GM12801 (cell line): Measurements from ENCODE around the gene TMTC1.

Experiments used
- CTCF ChIP-seq: IDR thresholded peaks from one replicate; pipeline ENCODE4 v1.5.1; 2011; ENCODE audit warnings: control low read depth; ENCODE audit not compliant: insufficient read length; ENCODE audit errors: extremely low read depth

The TMTC1 gene

GRCh38 chr12:29510591-29511185 is 273.1 kb downstream of the TMTC1 start:
- TF ChIP-seq CTCF = no peak

- no peak for TF ChIP-seq CTCF
Observed at GRCh38 chr12:29509503-29509902, 274.2 kb downstream of the TMTC1 start.

- no peak for TF ChIP-seq CTCF
Observed at GRCh38 chr12:29508949-29509348, 274.8 kb downstream of the TMTC1 start.

GRCh38 chr12:29505122-29505521 is 278.6 kb downstream of the TMTC1 start:
- TF ChIP-seq CTCF = no peak

GRCh38 chr12:29503283-29503682 is 280.5 kb downstream of the TMTC1 start:
- TF ChIP-seq CTCF = no peak

GRCh38 chr12:29499235-29499634 is 284.5 kb downstream of the TMTC1 start:
- no peak for TF ChIP-seq CTCF

- TF ChIP-seq CTCF = no peak
Observed at GRCh38 chr12:29497588-29497987, 286.2 kb downstream of the TMTC1 start, which contains the start of gene OVCH1. Gene OVCH1 (minus strand): TSS chr12:29497686. CDS start chr12:29497686, 0 bp downstream.
